B cell (primary cell): Measurements from ENCODE around the gene ZNF362.

Experiments
- CTCF ChIP-seq: fragments of 200-600 bp; IDR thresholded peaks from one replicate; pipeline ENCODE4 v1.8.0; 2022; ENCODE audit warnings: antibody characterized with exemption, mild to moderate bottlenecking
- EZH2 ChIP-seq: IDR thresholded peaks from 2 replicates; pipeline ENCODE4 v1.6.1; 2012; ENCODE audit warnings: borderline replicate concordance, low read depth, mild to moderate bottlenecking, moderate library complexity, low read length; ENCODE audit not compliant: insufficient read depth, poor library complexity, severe bottlenecking

GRCh38 chr1:33260439-33260838 is 4.1 kb downstream of the ZNF362 start:
- TF ChIP-seq CTCF = no peak
- TF ChIP-seq EZH2 = no peak
